SJCRH30 (cell line): ENCODE results near the gene PTPRM. TPM values are rescaled to one million over a fixed set of nuclear protein-coding genes. Genes with fewer than 3 reads are reported as not detected.

ENCODE experiments used
- DNase-seq, 2 experiments: peaks; one replicate each; pipeline ENCODE4 v3.0.0-alpha.2; 2015 to 2020
- H3K27ac ChIP-seq: fragments of 250-450 bp; sonication (Bioruptor Pico); 2 replicates; pipeline ENCODE4 v1.5.1; 2020; ENCODE audit warnings: mild to moderate bottlenecking, moderate library complexity
- H3K27me3 ChIP-seq: fragments of 250-450 bp; sonication (Bioruptor Pico); 2 replicates; pipeline ENCODE4 v1.5.1; 2020; ENCODE audit warnings: mild to moderate bottlenecking, moderate library complexity
- H3K36me3 ChIP-seq: fragments of 250-450 bp; sonication (Bioruptor Pico); 2 replicates; pipeline ENCODE4 v1.5.1; 2020; ENCODE audit warnings: mild to moderate bottlenecking, moderate library complexity
- H3K4me1 ChIP-seq: fragments of 250-450 bp; sonication (Bioruptor Pico); 2 replicates; pipeline ENCODE4 v1.5.1; 2020; ENCODE audit warnings: mild to moderate bottlenecking, moderate library complexity
- H3K4me3 ChIP-seq: fragments of 250-450 bp; sonication (Bioruptor Pico); 2 replicates; pipeline ENCODE4 v1.5.1; 2020; ENCODE audit warnings: mild to moderate bottlenecking, moderate library complexity
- H3K9me3 ChIP-seq: fragments of 250-450 bp; sonication (Bioruptor Pico); replicated peaks from 2 replicates; pipeline ENCODE4 v1.5.1; 2020; ENCODE audit warnings: mild to moderate bottlenecking, moderate library complexity
- total RNA-seq: library from RNA; depleted of rRNA; stranded (reverse); fragments of >200 nt; shearing (Covaris generic); gene quantifications from 2 replicates; pipeline ENCODE4 v1.2.3, GENCODE V29; 2014

Gene PTPRM
- total RNA-seq, 1 experiment from 2014 or later: 10.1 TPM

DNA sequence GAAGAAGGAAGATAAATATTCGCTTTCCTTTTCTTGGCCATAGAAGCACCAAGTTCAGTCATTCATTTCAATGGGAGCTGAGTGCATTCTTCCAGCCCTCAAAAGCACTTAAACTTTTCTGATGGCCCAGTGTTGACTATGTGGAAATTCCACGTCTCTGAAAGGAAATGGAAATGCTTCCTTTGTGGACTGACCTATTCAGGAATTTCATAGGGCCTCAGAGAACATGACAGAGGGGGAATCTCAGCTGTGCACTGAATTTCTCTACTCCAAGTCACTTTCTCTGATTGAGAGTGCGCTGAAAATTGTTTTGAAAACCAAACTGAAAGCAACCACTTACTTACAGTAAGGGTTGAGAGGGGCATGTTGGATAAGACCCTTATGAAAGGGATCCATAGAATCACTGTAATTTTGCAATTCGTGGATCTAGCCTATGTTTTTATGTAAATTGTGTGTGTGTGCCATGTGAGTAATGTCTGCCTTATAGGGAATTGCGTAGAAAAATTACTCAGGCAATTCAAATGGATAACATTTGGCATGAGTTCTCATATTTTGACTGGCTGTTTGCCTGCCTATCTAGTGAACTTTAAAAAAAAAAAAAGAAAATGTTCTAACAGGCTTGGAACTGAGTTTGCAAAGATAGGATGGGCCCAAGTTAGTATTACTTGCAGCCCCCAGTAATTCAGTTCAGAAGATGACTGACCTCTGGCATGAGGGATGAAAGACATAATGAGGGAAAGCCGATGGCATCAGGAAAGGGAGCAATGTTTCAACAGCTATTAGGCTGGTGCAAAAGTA is 437.0 kb downstream of the PTPRM start:
- H3K9me3 ChIP-seq: no peaks in the 10 kb centered on the region
- H3K27me3 ChIP-seq: no peaks in the 10 kb centered on the region
- H3K4me3 ChIP-seq: no peak overlapping the region
- no peak for DNase-seq
- no peaks in the 10 kb centered on the region for H3K36me3 ChIP-seq
- no peaks in the 10 kb centered on the region for H3K4me1 ChIP-seq
- H3K27ac ChIP-seq: no peak overlapping the region

GRCh38 chr18:8004792-8005191 is 437.7 kb downstream of the PTPRM start:
- no peak overlapping the region for H3K27ac ChIP-seq
- DNase-seq: no peak
- H3K27me3 ChIP-seq: no peaks in the 10 kb centered on the region
- no peaks in the 10 kb centered on the region for H3K4me1 ChIP-seq
- H3K4me3 ChIP-seq: no peak overlapping the region
- no peaks in the 10 kb centered on the region for H3K36me3 ChIP-seq
- no peaks in the 10 kb centered on the region for H3K9me3 ChIP-seq

DNA sequence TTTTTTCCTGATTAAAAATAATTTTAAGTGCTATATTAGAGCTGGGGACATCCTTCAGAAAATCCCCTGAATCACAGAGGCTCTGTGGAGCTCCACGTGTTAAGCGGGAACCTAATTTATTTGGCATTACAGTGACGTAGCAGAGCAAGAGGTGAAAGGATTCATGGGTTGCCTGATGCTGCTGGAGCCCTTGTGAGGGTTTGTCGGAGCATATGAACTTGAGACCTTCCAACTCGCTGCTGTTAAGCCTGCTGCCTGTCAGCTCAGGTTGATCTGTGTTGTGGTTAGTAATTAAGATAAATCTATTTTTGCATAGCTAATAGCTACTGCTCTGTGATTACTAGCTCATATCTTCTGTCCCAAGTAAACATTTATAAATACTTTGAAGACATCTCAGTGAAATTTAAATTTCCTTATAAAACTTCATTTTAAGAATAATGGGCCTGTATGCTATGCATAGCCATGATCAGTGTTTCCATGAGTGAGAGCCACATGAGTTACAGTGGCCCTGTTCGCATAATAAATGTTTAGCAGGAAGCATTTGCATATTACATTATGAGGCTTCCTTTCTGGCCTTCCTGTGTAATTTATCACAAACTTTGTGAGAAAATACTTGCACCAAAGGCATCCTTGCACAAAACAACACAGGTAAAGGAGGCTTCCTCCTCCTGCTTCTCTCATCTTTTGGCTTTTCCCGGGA is 438.9 kb downstream of the PTPRM start:
- Histone ChIP-seq H3K27me3 (no peaks in the 10 kb centered on the region), H3K9me3 (no peaks in the 10 kb centered on the region), H3K4me1 (no peaks in the 10 kb centered on the region), H3K36me3 (no peaks in the 10 kb centered on the region), H3K27ac (no peak overlapping the region), H3K4me3 (no peak overlapping the region)
- DNase-seq: no peak

DNA sequence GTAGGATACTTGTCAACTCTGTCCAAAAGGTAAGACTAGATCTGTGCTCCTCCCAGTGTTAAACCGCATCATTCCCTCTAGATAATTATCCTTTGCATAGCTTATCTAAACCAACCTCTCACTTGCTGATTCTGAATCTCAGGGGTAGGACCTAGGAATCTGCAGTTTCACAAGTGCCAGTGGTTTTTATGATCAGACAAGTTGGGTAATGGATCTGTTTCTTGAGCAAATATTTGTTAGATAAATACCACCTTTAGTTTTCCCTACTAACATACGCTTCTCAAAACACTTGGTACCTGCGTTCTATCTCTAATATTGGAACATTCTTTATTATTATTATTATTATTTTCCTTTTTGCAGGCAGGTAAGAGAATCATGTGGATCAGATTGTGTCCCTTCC is 439.9 kb downstream of the PTPRM start:
- no peak for DNase-seq
- no peaks in the 10 kb centered on the region for H3K36me3 ChIP-seq
- no peak overlapping the region for H3K27ac ChIP-seq
- no peaks in the 10 kb centered on the region for H3K27me3 ChIP-seq
- H3K4me3 ChIP-seq: no peak overlapping the region
- no peaks in the 10 kb centered on the region for H3K9me3 ChIP-seq
- H3K4me1 ChIP-seq: no peaks in the 10 kb centered on the region

- no peak for DNase-seq
- no peak overlapping the region for H3K27ac ChIP-seq
- no peaks in the 10 kb centered on the region for H3K36me3 ChIP-seq
- no peaks in the 10 kb centered on the region for H3K27me3 ChIP-seq
- H3K4me3 ChIP-seq: no peak overlapping the region
- H3K9me3 ChIP-seq: no peaks in the 10 kb centered on the region
- no peaks in the 10 kb centered on the region for H3K4me1 ChIP-seq
These were observed 440.9 kb downstream of the PTPRM start for GRCh38 chr18:8008033-8008432.

GRCh38 chr18:8011361-8011760 is 444.2 kb downstream of the PTPRM start:
- Histone ChIP-seq H3K4me1 (no peaks in the 10 kb centered on the region), H3K9me3 (no peaks in the 10 kb centered on the region), H3K27ac (no peak overlapping the region), H3K36me3 (no peaks in the 10 kb centered on the region), H3K4me3 (no peak overlapping the region), H3K27me3 (no peaks in the 10 kb centered on the region)
- no peak for DNase-seq

DNA sequence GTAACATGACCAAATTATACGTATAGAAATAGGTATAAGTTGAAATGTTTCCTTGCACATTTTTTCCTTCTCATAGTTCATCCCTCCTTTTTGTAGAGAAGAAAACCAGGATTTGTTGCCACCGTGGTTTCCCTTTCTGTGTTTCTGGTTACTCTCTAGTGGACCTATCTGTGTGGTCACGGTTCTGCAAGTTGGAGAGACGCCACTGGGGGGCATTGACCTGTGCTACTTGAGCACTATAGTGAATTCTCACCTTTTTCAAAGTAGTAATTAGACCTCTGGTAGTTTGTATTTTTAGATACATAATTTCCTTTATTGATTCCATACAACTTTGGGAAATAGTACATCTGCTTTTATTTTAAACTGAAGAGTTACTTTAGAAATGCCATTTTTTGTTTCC is 444.8 kb downstream of the PTPRM start:
- Histone ChIP-seq H3K4me1 (no peaks in the 10 kb centered on the region), H3K27ac (no peak overlapping the region), H3K27me3 (no peaks in the 10 kb centered on the region), H3K4me3 (no peak overlapping the region), H3K36me3 (no peaks in the 10 kb centered on the region), H3K9me3 (no peaks in the 10 kb centered on the region)
- no peak for DNase-seq

DNA sequence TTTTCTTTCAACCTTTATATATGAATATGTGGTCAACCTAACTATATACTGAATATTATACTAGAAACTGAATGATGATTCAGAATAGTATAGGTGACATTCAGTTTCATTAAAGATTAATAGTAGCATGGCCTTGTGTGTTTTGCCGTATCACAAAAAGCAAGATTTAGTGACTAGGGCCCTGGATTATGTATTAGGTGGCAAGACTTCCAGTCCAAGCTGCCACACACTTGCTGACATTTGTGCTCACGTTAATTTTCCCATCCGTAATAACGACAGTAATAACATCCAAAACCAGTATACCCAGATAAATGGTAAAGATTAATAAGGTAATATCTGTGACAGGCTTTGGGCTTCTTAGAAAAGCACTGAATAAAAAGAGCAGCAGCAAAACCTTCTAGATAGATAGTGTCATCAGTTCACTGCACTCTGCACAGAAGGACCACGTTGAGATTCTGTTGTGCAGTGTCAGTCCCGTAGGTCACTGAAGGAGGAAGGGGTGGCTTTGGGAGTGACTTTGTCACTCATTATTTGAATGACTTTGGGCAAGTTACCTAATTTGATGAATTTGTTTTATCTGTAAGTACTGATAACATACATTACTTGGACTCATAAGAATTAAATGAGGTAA is 451.7 kb downstream of the PTPRM start:
- Histone ChIP-seq H3K9me3 (no peaks in the 10 kb centered on the region), H3K36me3 (no peaks in the 10 kb centered on the region), H3K27me3 (no peaks in the 10 kb centered on the region), H3K27ac (no peak overlapping the region), H3K4me3 (no peak overlapping the region), H3K4me1 (no peaks in the 10 kb centered on the region)
- DNase-seq: no peak

DNA sequence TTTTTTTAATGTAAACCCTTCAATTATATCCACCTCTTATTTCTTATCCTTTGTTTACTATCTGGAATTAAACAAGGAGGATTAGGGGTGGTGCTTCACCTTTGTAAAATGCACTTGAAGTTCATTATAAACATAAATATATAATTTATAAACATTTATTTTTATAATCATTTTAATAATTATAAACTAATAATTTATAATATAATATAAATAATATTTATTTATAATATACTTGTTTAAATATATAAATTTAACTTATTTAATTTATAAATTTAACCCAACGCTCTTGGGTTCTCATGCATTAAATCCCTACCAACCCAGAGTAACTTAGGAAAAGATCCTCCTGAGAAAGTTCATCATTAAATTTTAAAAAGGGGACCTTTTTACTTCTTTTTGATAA is 452.5 kb downstream of the PTPRM start:
- no peaks in the 10 kb centered on the region for H3K27me3 ChIP-seq
- no peak overlapping the region for H3K27ac ChIP-seq
- H3K9me3 ChIP-seq: no peaks in the 10 kb centered on the region
- no peaks in the 10 kb centered on the region for H3K36me3 ChIP-seq
- H3K4me1 ChIP-seq: no peaks in the 10 kb centered on the region
- no peak overlapping the region for H3K4me3 ChIP-seq
- DNase-seq: no peak

GRCh38 chr18:8020132-8020846 is 453.2 kb downstream of the PTPRM start:
- Histone ChIP-seq H3K4me1 (no peaks in the 10 kb centered on the region), H3K9me3 (no peaks in the 10 kb centered on the region)
- DNase-seq: no peak

DNA sequence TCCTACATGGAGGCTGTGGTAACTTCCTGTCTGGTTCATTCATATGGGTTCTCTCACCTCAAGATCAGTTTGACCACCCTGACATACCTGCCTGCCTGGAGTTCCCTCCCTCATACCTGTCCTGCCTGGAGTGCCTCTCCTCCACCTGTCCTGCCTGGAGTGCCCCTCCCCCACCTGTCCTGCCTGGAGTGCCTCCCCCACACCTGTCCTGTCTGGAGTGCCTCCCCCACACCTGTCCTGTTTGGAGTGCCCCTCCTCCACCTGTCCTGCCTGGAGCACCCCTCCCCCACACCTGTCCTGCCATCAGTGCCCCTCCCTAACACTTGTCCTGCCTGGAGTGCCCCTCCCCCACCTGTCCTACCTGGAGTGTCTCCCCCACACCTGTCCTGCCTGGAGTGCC is 461.9 kb downstream of the PTPRM start:
- Histone ChIP-seq H3K9me3 (no peaks in the 10 kb centered on the region), H3K27me3 (no peaks in the 10 kb centered on the region), H3K36me3 (no peaks in the 10 kb centered on the region), H3K4me1 (no peaks in the 10 kb centered on the region), H3K4me3 (no peak overlapping the region), H3K27ac (no peak overlapping the region)
- no peak for DNase-seq

More at GRCh38 chr18:8020132-8020846, 453.2 kb downstream of the PTPRM start:
- H3K27ac ChIP-seq: no peak overlapping the region
- H3K4me3 ChIP-seq: no peak overlapping the region
- no peaks in the 10 kb centered on the region for H3K36me3 ChIP-seq
- H3K27me3 ChIP-seq: no peaks in the 10 kb centered on the region

DNA sequence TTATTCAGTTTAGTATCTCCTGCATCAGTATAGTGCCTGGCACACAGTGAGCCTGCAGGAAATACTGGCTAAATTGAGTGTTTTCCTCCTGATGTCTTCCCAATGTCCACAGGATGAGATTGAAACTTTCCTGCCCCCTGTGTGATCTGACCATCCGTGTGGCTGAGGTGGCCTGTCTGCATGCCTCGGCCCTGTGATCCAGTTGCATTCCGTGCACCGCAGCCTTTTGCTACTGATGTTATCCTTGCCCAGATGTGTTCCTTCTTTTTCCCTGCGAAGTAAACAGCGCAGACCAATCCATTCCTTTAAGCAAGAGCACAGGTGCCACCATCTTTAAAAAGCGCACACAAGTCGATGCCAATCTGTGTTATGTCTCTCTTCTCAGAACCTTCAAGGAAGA is 462.6 kb downstream of the PTPRM start:
- no peak overlapping the region for H3K4me3 ChIP-seq
- no peaks in the 10 kb centered on the region for H3K4me1 ChIP-seq
- DNase-seq: no peak
- no peaks in the 10 kb centered on the region for H3K9me3 ChIP-seq
- no peak overlapping the region for H3K27ac ChIP-seq
- H3K27me3 ChIP-seq: no peaks in the 10 kb centered on the region
- no peaks in the 10 kb centered on the region for H3K36me3 ChIP-seq

GRCh38 chr18:8030201-8030600 is 463.1 kb downstream of the PTPRM start:
- H3K4me1 ChIP-seq: no peaks in the 10 kb centered on the region
- H3K27me3 ChIP-seq: no peaks in the 10 kb centered on the region
- H3K27ac ChIP-seq: no peak overlapping the region
- no peak for DNase-seq
- H3K36me3 ChIP-seq: no peaks in the 10 kb centered on the region
- no peak overlapping the region for H3K4me3 ChIP-seq
- no peaks in the 10 kb centered on the region for H3K9me3 ChIP-seq

DNA sequence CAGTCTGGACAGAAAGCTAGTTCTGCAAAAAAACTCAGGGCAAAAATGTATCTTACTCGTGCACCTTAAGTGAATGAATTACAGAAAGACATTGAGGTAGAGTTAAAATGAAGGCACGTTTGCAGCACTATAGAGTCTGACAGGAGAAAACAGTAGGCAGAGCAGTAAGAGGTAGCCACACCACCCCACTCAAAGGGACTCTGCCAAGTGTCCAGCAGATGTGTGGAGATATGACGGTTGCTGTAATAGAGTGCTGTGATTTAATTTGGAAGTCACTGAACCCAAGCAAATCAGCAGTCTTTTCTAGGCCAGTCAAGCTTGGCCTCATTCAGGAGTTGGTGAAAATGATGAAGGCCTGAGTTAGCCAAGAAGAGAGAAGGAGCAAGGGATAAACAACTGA is 464.4 kb downstream of the PTPRM start:
- DNase-seq: no peak
- Histone ChIP-seq H3K9me3 (no peaks in the 10 kb centered on the region), H3K4me1 (no peaks in the 10 kb centered on the region), H3K36me3 (no peaks in the 10 kb centered on the region), H3K27ac (no peak overlapping the region), H3K27me3 (no peaks in the 10 kb centered on the region), H3K4me3 (no peak overlapping the region)

GRCh38 chr18:8034674-8035073 is 467.6 kb downstream of the PTPRM start:
- H3K4me1 ChIP-seq: no peaks in the 10 kb centered on the region
- DNase-seq: no peak
- H3K9me3 ChIP-seq: no peaks in the 10 kb centered on the region
- H3K27me3 ChIP-seq: no peaks in the 10 kb centered on the region
- no peaks in the 10 kb centered on the region for H3K36me3 ChIP-seq
- no peak overlapping the region for H3K4me3 ChIP-seq
- no peak overlapping the region for H3K27ac ChIP-seq
